ENCODE measurements around the gene CDH4. TPM values are rescaled to one million over a fixed set of nuclear protein-coding genes. Genes with fewer than 3 reads are reported as not detected.

Gene CDH4
- total RNA-seq, 2 donors from 2014 or later: not detected

DNA sequence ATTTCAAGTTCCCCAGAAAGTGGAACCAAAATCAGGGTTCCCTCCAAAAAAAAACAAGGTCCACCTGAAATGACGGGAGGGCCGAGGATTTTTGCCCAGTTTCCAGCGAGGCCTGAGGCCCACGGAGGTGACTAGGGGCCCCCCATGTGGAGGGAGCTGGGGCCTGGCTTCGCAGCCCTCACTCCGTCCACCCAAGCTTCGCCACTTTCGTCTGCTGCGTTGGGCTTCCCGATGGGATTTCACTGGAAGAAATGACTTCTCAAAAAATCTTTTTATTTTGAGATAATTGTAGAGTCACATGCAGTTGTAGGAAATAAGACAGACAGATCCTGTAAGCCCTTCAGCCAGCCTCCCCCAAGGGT lies 605.3 kb downstream of the CDH4 start:
- Histone ChIP-seq H3K27me3 (replicated peaks; ENCODE audit: insufficient read depth) (no peaks in the 10 kb centered on the region), H3K27ac (no peak overlapping the region), H3K9me3 (no peaks in the 10 kb centered on the region), H3K4me3 (no peak overlapping the region), H3K36me3 (no peaks in the 10 kb centered on the region), H3K4me1 (ENCODE audit: control insufficient read depth in 1 of 2, low read depth in 2 of 2) (no peaks in the 10 kb centered on the region)
- TF ChIP-seq, protein P1, sequence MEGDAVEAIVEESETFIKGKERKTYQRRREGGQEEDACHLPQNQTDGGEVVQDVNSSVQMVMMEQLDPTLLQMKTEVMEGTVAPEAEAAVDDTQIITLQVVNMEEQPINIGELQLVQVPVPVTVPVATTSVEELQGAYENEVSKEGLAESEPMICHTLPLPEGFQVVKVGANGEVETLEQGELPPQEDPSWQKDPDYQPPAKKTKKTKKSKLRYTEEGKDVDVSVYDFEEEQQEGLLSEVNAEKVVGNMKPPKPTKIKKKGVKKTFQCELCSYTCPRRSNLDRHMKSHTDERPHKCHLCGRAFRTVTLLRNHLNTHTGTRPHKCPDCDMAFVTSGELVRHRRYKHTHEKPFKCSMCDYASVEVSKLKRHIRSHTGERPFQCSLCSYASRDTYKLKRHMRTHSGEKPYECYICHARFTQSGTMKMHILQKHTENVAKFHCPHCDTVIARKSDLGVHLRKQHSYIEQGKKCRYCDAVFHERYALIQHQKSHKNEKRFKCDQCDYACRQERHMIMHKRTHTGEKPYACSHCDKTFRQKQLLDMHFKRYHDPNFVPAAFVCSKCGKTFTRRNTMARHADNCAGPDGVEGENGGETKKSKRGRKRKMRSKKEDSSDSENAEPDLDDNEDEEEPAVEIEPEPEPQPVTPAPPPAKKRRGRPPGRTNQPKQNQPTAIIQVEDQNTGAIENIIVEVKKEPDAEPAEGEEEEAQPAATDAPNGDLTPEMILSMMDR (IDR thresholded peaks at IDR 0.05): no peak
- DNase-seq (ENCODE audit: low spot score) (no peak), ATAC-seq (ENCODE audit: insufficient number of reproducible peaks, low FRiP score, low read depth) (no peak)

DNA sequence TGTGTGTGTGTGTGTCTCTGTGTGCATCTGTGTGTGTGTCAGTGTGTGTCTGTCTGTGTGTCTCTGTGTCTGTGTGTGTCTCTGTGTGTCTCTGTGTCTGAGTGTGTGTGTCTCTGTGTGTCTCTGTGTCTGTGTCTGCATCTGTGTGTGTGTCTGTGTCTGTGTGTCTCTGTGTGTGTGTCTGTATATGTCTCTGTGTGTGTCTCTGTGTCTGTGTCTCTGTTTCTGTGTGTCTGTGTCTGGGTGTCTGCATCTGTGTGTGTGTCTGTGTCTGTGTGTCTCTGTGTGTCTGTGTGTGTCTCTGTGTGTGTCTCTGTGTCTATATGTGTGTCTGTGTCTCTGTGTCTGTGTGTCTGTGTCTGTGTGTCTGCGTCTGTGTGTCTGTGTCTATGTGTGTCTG lies 605.8 kb downstream of the CDH4 start:
- no peaks in the 10 kb centered on the region for H3K27me3 ChIP-seq (replicated peaks; ENCODE audit: insufficient read depth)
- no peaks in the 10 kb centered on the region for H3K9me3 ChIP-seq
- no peak for ATAC-seq (ENCODE audit: insufficient number of reproducible peaks, low FRiP score, low read depth)
- no peak overlapping the region for H3K27ac ChIP-seq
- H3K4me1 ChIP-seq (ENCODE audit: control insufficient read depth in 1 of 2, low read depth in 2 of 2): no peaks in the 10 kb centered on the region
- no peak for DNase-seq (ENCODE audit: low spot score)
- TF ChIP-seq, protein P1 (IDR thresholded peaks at IDR 0.05): no peak
- H3K36me3 ChIP-seq: no peaks in the 10 kb centered on the region
- H3K4me3 ChIP-seq: no peak overlapping the region

DNA sequence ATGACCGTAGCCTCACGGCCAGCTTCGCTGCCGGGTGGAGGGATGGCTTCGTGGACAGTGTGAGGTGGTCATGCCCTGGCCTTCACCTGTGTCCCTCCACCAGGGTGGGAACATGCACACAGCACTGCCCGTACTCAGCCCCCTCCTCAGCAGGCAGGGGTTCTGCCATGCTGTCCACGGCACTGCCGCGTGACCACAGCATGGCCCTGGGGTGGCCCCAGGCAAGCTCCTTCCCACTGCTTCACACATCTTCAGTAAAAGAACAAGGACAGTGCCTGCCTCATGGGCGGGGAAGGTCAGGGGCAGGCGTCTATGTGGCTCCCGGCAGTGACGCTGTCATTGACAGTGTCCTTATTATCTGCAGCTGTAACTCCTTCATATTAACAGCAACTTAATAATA lies 607.7 kb downstream of the CDH4 start:
- Histone ChIP-seq H3K27ac (no peak overlapping the region), H3K27me3 (replicated peaks; ENCODE audit: insufficient read depth) (no peaks in the 10 kb centered on the region), H3K4me1 (ENCODE audit: control insufficient read depth in 1 of 2, low read depth in 2 of 2) (no peaks in the 10 kb centered on the region), H3K4me3 (no peak overlapping the region), H3K36me3 (no peaks in the 10 kb centered on the region), H3K9me3 (no peaks in the 10 kb centered on the region)
- TF ChIP-seq, protein P1 (IDR thresholded peaks at IDR 0.05): no peak
- no peak for DNase-seq (ENCODE audit: low spot score)
- ATAC-seq (ENCODE audit: insufficient number of reproducible peaks, low FRiP score, low read depth): no peak

DNA sequence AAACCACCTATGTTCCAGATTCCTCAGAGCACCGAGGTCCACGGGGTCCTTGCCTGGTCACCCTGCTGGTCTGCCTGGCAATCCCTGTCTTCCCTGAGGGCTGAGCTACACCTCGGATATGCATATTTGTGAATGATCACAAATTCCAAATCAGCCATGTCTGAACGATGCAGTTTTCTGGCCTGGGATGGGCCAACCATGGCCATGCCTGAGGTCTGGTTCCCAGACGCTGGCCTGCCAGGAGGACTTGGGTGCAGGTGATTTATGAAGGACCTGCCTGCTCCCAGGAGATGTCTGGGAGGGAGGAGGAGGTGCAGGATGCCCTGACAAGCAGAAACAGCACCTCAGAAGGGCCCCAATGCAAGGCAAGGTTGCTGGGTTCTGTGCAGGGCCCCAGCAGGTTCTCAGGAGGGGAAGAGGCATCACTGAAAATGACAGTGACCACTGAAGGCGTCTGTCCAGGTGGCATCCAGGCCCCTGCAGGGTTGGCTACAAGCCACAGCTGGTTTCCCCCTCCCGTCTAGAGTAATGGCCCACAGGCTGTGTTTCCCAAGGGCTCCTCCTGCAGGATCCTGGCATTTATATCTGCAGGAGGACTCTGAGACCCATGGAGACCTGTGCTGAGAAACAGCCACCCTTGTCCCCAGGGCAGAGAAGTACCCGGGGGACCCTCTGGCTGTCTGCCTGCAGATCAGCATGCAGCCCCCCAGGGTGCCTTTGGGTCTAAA lies 608.4 kb downstream of the CDH4 start:
- DNase-seq (ENCODE audit: low spot score): no peak
- TF ChIP-seq, protein P1 (IDR thresholded peaks at IDR 0.05): no peak
- no peaks in the 10 kb centered on the region for H3K4me1 ChIP-seq (ENCODE audit: control insufficient read depth in 1 of 2, low read depth in 2 of 2)

DNA sequence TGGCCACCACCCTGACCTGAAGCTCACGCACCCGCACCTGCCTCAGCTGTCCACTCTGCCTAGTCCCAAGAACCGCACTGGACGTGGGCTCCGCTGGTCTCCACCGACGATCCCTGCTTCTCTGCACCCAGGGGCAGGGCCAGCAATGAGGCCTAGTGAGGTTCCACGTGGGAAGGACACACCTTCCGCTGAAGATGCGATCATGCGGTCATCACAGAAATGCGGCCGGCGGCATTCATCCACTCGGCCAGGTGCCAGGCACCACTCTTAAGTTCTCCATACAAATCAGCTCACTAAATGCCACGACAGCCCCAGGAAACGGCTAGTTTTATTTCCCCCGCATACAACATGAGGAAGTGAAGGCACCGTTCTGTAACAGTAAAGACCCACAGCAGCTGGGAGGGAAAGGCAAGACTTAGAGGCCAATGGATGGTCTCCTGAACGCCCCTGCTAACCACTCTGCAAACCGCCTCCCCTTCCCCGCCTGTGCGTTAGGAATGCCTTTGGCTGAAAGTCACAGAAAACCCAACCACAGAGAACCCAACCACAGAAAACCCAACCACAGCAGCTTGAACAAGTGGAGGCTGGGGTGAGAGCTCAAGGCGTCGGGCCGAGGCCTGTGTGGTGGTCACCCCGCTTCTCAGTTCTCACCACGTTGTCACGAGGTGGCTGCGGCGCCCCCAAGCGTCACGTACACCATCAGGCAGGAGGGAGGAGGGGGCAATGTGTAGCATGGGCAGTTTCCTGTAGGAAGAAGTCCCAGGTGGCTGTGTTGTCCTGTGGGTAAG lies 609.2 kb downstream of the CDH4 start:
- Histone ChIP-seq H3K9me3 (no peaks in the 10 kb centered on the region), H3K36me3 (no peaks in the 10 kb centered on the region), H3K27ac (no peak overlapping the region), H3K4me3 (no peak overlapping the region), H3K4me1 (ENCODE audit: control insufficient read depth in 1 of 2, low read depth in 2 of 2) (no peaks in the 10 kb centered on the region), H3K27me3 (replicated peaks; ENCODE audit: insufficient read depth) (no peaks in the 10 kb centered on the region)
- ATAC-seq (ENCODE audit: insufficient number of reproducible peaks, low FRiP score, low read depth) (no peak), DNase-seq (ENCODE audit: low spot score) (no peak)
- TF ChIP-seq, protein P1 (IDR thresholded peaks at IDR 0.05): no peak

More for the DNA sequence above, 608.4 kb downstream of the CDH4 start:
- no peaks in the 10 kb centered on the region for H3K36me3 ChIP-seq
- no peak for ATAC-seq (ENCODE audit: insufficient number of reproducible peaks, low FRiP score, low read depth)
- H3K27me3 ChIP-seq (replicated peaks; ENCODE audit: insufficient read depth): no peaks in the 10 kb centered on the region
- no peak overlapping the region for H3K27ac ChIP-seq
- no peaks in the 10 kb centered on the region for H3K9me3 ChIP-seq
- no peak overlapping the region for H3K4me3 ChIP-seq
